HG03025 (cell line): ENCODE data around the gene CFAP141.

Source experiments
- ATAC-seq: cut with Tn5 transposase; IDR thresholded peaks from one replicate; pipeline ENCODE4 v1.9.1; 2021; ENCODE audit warnings: mild to moderate bottlenecking, moderate library complexity; ENCODE audit not compliant: unreplicated experiment, low FRiP score

The CFAP141 gene

GRCh38 chr1:154174654-154175053, 31.5 kb downstream of the CFAP141 start:
- ATAC-seq: no peak

GRCh38 chr1:154171880-154172279, 34.3 kb downstream of the CFAP141 start:
- no peak for ATAC-seq

GRCh38 chr1:154171223-154171583, 34.9 kb downstream of the CFAP141 start:
- ATAC-seq: no peak

GRCh38 chr1:154170547-154171222, 35.4 kb downstream of the CFAP141 start:
- no peak for ATAC-seq

GRCh38 chr1:154167461-154167860, 38.7 kb downstream of the CFAP141 start:
- no peak for ATAC-seq

GRCh38 chr1:154166207-154166606, 39.9 kb downstream of the CFAP141 start:
- no peak for ATAC-seq

GRCh38 chr1:154159554-154159953, 46.6 kb downstream of the CFAP141 start:
- no peak for ATAC-seq

- ATAC-seq: no peak
Measured at GRCh38 chr1:154158307-154159125, 47.6 kb downstream of the CFAP141 start.

GRCh38 chr1:154157520-154158306, 48.4 kb downstream of the CFAP141 start:
- peak; percentile 83 for ATAC-seq

GRCh38 chr1:154155251-154155650, 50.9 kb downstream of the CFAP141 start:
- no peak for ATAC-seq

- ATAC-seq: no peak
Measured at GRCh38 chr1:154154534-154155191, 51.5 kb downstream of the CFAP141 start, which contains the start of gene NUP210L. NUP210L (minus strand) TSS chr1:154155073.

- no peak for ATAC-seq
Measured at GRCh38 chr1:154154053-154154452, 52.1 kb downstream of the CFAP141 start.

GRCh38 chr1:154151311-154151710, 54.8 kb downstream of the CFAP141 start:
- ATAC-seq: no peak
